ENCODE data around the gene FAM98B. TPM values are rescaled to one million over a fixed set of nuclear protein-coding genes. Genes with fewer than 3 reads are reported as not detected.

The FAM98B gene
- total RNA-seq, 3 donors from 2014 or later (not counting 1 experiment from before 2014, with no cell fraction given), result 27.5 to 34.0 (median 29.0) TPM

- Histone ChIP-seq H3K27me3 (ENCODE audit: control insufficient read depth, insufficient read depth, low read length) (no peaks in the 10 kb centered on the region), H3K4me1 (ENCODE audit: control insufficient read depth, insufficient read depth, low read length) (peaks cover 29% of the 10 kb centered on the region), H3K36me3 (ENCODE audit: control insufficient read depth, insufficient read depth, low read length) (peaks cover 17% of the 10 kb centered on the region), H3K27ac (ENCODE audit: low read length) (no peak overlapping the region), H3K4me3 (ENCODE audit: low read length) (no peak overlapping the region), H3K9me3 (ENCODE audit: control insufficient read depth, insufficient read depth, low read length) (no peaks in the 10 kb centered on the region)
- peaks cover 90 to 94% of the 10 kb centered on the region in 2 donors for H3K4me1 Mint-ChIP-seq
- H3K9me3 Mint-ChIP-seq, result no peaks in the 10 kb centered on the region
- no peak overlapping the region for H3K4me3 Mint-ChIP-seq
- intact Hi-C loops (cut with micrococcal nuclease), result loop anchor here (5.0 kb wide), 2 partner anchors 34 to 41 kb away; no protein-coding TSS in a partner anchor
- H3K36me3 Mint-ChIP-seq, result no peaks in the 10 kb centered on the region
- no peak for TF ChIP-seq CTCF (IDR thresholded peaks at IDR 0.05)
- 82% methylated on average over 2 of the region's 4 CpGs for WGBS (ENCODE audit: insufficient coverage)
- peak overlapping the region; percentile 17 to 82 for H3K27ac Mint-ChIP-seq
- H3K27me3 Mint-ChIP-seq (ENCODE audit: low read depth in 2 of 2), result no peaks in the 10 kb centered on the region
- DNase-seq (no peak), ATAC-seq (no peak)
Measured at GRCh38 chr15:38531509-38531908, 77.6 kb downstream of the FAM98B start.

GRCh38 chr15:38532728-38533127 lies 78.8 kb downstream of the FAM98B start:
- Mint-ChIP-seq H3K36me3 (no peaks in the 10 kb centered on the region), H3K27me3 (ENCODE audit: low read depth in 2 of 2) (no peaks in the 10 kb centered on the region), H3K4me3 (no peak overlapping the region), H3K27ac (peak overlapping the region; percentile 17 to 82), H3K9me3 (no peaks in the 10 kb centered on the region), H3K4me1 (peaks cover 97% of the 10 kb centered on the region in 2 donors)
- DNase-seq (no peak), ATAC-seq (no peak)
- H3K4me1 ChIP-seq (ENCODE audit: control insufficient read depth, insufficient read depth, low read length), result peaks cover 38% of the 10 kb centered on the region
- no peaks in the 10 kb centered on the region for H3K27me3 ChIP-seq (ENCODE audit: control insufficient read depth, insufficient read depth, low read length)
- no peak overlapping the region for H3K4me3 ChIP-seq (ENCODE audit: low read length)
- WGBS (ENCODE audit: insufficient coverage), result 97% methylated on average over 3 of the region's 3 CpGs
- no peak overlapping the region for H3K27ac ChIP-seq (ENCODE audit: low read length)
- TF ChIP-seq CTCF (IDR thresholded peaks at IDR 0.05), result no peak
- intact Hi-C loops (cut with micrococcal nuclease), result loop anchor here (5.0 kb wide), 2 partner anchors 35 to 40 kb away; no protein-coding TSS in a partner anchor
- H3K9me3 ChIP-seq (ENCODE audit: control insufficient read depth, insufficient read depth, low read length), result no peaks in the 10 kb centered on the region
- H3K36me3 ChIP-seq (ENCODE audit: control insufficient read depth, insufficient read depth, low read length), result peaks cover 12% of the 10 kb centered on the region

GRCh38 chr15:38533416-38533915 lies 79.5 kb downstream of the FAM98B start:
- Histone ChIP-seq H3K4me3 (ENCODE audit: low read length) (no peak overlapping the region), H3K27me3 (ENCODE audit: control insufficient read depth, insufficient read depth, low read length) (no peaks in the 10 kb centered on the region), H3K4me1 (ENCODE audit: control insufficient read depth, insufficient read depth, low read length) (peaks cover 43% of the 10 kb centered on the region), H3K9me3 (ENCODE audit: control insufficient read depth, insufficient read depth, low read length) (no peaks in the 10 kb centered on the region), H3K36me3 (ENCODE audit: control insufficient read depth, insufficient read depth, low read length) (peaks cover 12% of the 10 kb centered on the region), H3K27ac (ENCODE audit: low read length) (no peak overlapping the region)
- DNase-seq, result peak in 1 of 2 donors; percentile 31
- Mint-ChIP-seq H3K9me3 (no peaks in the 10 kb centered on the region), H3K27me3 (ENCODE audit: low read depth in 2 of 2) (no peaks in the 10 kb centered on the region), H3K27ac (peak overlapping the region; percentile 17 to 82), H3K4me1 (peaks cover 97 to 98% of the 10 kb centered on the region in 2 donors), H3K36me3 (no peaks in the 10 kb centered on the region), H3K4me3 (no peak overlapping the region)
- 59% methylated on average over 5 of the region's 6 CpGs for WGBS (ENCODE audit: insufficient coverage)
- intact Hi-C loops (cut with micrococcal nuclease), result loop anchor here (5.0 kb wide), 2 partner anchors 36 to 39 kb away; no protein-coding TSS in a partner anchor
- no peak for TF ChIP-seq CTCF (IDR thresholded peaks at IDR 0.05)
- peak; percentile 50 to 62 (median 59) for ATAC-seq

- H3K9me3 ChIP-seq (ENCODE audit: control insufficient read depth, insufficient read depth, low read length), result no peaks in the 10 kb centered on the region
- peaks cover 12% of the 10 kb centered on the region for H3K36me3 ChIP-seq (ENCODE audit: control insufficient read depth, insufficient read depth, low read length)
- H3K4me3 ChIP-seq (ENCODE audit: low read length), result no peak overlapping the region
- peaks cover 47% of the 10 kb centered on the region for H3K4me1 ChIP-seq (ENCODE audit: control insufficient read depth, insufficient read depth, low read length)
- Mint-ChIP-seq H3K27ac (peak overlapping the region; percentile 17 to 82), H3K36me3 (no peaks in the 10 kb centered on the region), H3K27me3 (ENCODE audit: low read depth in 2 of 2) (no peaks in the 10 kb centered on the region), H3K4me3 (no peak overlapping the region), H3K4me1 (peaks cover 98% of the 10 kb centered on the region in 2 donors), H3K9me3 (no peaks in the 10 kb centered on the region)
- no peak for TF ChIP-seq CTCF (IDR thresholded peaks at IDR 0.05)
- DNase-seq (no peak), ATAC-seq (no peak)
- no peak overlapping the region for H3K27ac ChIP-seq (ENCODE audit: low read length)
- intact Hi-C loops (cut with micrococcal nuclease), result loop anchor here (5.0 kb wide), 2 partner anchors 37 to 38 kb away; no protein-coding TSS in a partner anchor
- no peaks in the 10 kb centered on the region for H3K27me3 ChIP-seq (ENCODE audit: control insufficient read depth, insufficient read depth, low read length)
Measured at GRCh38 chr15:38533926-38534325, 80.0 kb downstream of the FAM98B start.

Measured in natural killer cell (primary cell).